ENCODE data around the gene DNAJC13.

- TF ChIP-seq EZH2 (optimal IDR thresholded peaks at IDR 0.05; ENCODE audit: low read depth, low read length) (no peak), CTCF (IDR thresholded peaks at IDR 0.05; ENCODE audit: low read length) (no peak), EZH2phosphoT487 (IDR thresholded peaks at IDR 0.05; ENCODE audit: low read length) (no peak)
Observed at GRCh38 chr3:132543011-132543739, 125.9 kb downstream of the DNAJC13 start.
